Activated T-helper 2 cell treated with anti-CD3 and anti-CD28 coated beads, Interferon-gamma antibody, Interleukin-2, Interleukin-4, amounts not matched to agents 10 μg/mL and 5 μg/mL and 100 μg/mL, durations not matched to agents 14 hours and 24 hours and 36 hours (primary cell): ENCODE data around the gene BCAS3. TPM values are rescaled to one million over a fixed set of nuclear protein-coding genes. Genes with fewer than 3 reads are reported as not detected.

ENCODE experiments used
- DNase-seq: peaks from one replicate; pipeline ENCODE4 v3.0.0; 2021; ENCODE audit warnings: low spot score
- H3K27ac Mint-ChIP-seq: one replicate; pipeline ENCODE4 v1.8.0; 2021; ENCODE audit warnings: mixed read lengths
- H3K27me3 Mint-ChIP-seq: one replicate; pipeline ENCODE4 v1.8.0; 2021; ENCODE audit warnings: low read depth, mixed read lengths
- H3K36me3 Mint-ChIP-seq: one replicate; pipeline ENCODE4 v1.8.0; 2021; ENCODE audit warnings: low read depth, mixed read lengths
- H3K4me1 Mint-ChIP-seq: one replicate; pipeline ENCODE4 v1.8.0; 2021; ENCODE audit warnings: low read depth, mixed read lengths
- H3K4me3 Mint-ChIP-seq: one replicate; pipeline ENCODE4 v1.8.0; 2021; ENCODE audit warnings: low read depth, mild to moderate bottlenecking, moderate library complexity, mixed read lengths
- H3K9me3 Mint-ChIP-seq: one replicate; pipeline ENCODE4 v1.8.0; 2021; ENCODE audit warnings: mixed read lengths
- intact Hi-C: fragments of 100-400 bp; cut with micrococcal nuclease; formaldehyde crosslinking; loops from one replicate; pipeline ENCODE4 v1.15.1; 2023
- total RNA-seq: library from RNA; stranded (reverse); gene quantifications from 2 replicates; pipeline ENCODE4 v1.2.3, GENCODE V29; 2022

Gene BCAS3
- total RNA-seq, 1 donor from 2014 or later = 10.7 TPM

DNA sequence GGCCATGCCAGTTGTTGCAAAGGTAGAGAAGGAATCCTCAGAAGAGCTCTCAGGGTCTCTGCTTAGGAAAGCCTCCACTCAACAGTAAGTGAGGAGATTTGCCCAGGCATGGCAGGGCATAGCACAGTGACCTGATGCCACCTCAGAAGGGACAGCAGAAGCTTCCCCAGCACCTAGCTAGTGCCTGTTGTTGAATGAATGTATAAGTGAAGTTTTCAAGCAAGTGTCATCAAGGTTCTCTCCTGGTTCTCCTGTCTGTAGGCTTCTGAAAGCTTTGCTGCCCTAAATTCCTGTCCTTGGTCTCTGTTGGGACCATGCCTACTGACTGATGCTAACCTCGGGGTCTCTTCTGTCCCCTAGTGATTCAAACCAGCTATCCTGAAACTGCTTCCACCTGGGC, 607.1 kb downstream of the BCAS3 start:
- DNase-seq = no peak
- Mint-ChIP-seq H3K27me3 (no peaks in the 10 kb centered on the region), H3K9me3 (peaks cover 6% of the 10 kb centered on the region), H3K4me3 (no peak overlapping the region), H3K27ac (no peak overlapping the region), H3K4me1 (peaks cover 34% of the 10 kb centered on the region), H3K36me3 (no peaks in the 10 kb centered on the region)
- intact Hi-C loops = loop anchor here (5.0 kb wide), 1 partner anchor 42 kb away; no protein-coding TSS in a partner anchor

DNA sequence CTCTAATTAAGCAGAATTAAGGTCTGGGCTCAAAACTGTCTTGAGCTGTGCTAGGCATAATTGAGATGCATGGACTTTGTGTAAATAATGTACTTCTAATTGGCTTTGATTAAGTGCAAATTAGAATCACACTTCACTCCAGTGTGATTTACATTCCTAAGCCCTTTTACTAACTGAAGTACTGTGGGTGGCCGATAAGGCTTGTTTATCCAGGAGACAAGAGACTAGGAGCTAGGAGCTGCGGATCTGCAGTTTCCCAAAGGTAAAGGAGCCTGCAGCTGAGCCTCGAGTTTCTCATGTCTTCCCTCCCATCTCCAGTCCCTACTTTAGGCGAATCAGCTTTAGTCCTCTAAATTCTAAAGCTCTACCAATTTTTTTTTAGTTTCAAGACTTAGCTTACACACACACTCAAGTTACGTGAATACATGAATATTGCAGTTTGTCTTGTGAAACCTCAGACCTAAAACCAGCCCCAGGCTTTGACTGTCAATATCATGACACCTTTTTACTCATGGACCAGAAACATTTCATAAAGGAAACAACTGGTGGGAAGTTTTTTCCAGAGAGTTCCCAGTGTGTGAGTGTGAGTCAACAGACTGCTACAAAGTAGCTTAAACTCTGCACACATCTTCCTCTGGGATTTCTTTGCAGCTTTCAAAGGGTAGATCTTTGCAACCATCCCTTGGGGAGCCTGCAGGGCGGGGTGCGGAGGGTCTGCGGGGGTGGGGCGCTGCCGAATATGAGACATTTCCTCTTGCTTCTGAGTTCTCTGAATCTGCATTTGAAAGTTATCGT, 608.1 kb downstream of the BCAS3 start:
- Mint-ChIP-seq H3K27me3 (no peaks in the 10 kb centered on the region), H3K27ac (no peak overlapping the region), H3K4me3 (no peak overlapping the region), H3K36me3 (no peaks in the 10 kb centered on the region), H3K4me1 (peaks cover 28% of the 10 kb centered on the region), H3K9me3 (peaks cover 6% of the 10 kb centered on the region)
- no peak for DNase-seq
- intact Hi-C loops = no loop called here

DNA sequence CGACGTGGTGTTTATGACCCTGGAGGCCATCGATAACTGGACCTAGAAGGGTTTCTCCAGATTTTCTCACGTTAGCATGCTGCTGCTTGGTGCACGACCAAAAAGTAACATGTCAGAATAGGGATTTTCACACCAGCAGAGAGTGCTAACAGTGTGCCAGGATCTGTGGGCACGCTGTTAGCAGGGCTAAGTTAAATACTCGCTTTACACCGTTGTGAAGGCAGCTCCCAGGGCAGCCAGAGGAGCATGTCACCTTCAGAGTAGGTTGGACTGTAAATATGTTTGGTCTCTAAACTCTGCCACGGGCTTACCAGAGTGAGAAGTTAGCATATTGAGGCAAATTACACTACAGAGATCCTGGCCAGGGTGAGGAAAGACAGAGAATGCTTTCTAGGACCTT, 608.8 kb downstream of the BCAS3 start:
- peaks cover 6% of the 10 kb centered on the region for H3K9me3 Mint-ChIP-seq
- no peaks in the 10 kb centered on the region for H3K36me3 Mint-ChIP-seq
- intact Hi-C loops = no loop called here
- no peaks in the 10 kb centered on the region for H3K27me3 Mint-ChIP-seq
- peaks cover 25% of the 10 kb centered on the region for H3K4me1 Mint-ChIP-seq
- no peak for DNase-seq
- H3K27ac Mint-ChIP-seq = no peak overlapping the region
- no peak overlapping the region for H3K4me3 Mint-ChIP-seq

DNA sequence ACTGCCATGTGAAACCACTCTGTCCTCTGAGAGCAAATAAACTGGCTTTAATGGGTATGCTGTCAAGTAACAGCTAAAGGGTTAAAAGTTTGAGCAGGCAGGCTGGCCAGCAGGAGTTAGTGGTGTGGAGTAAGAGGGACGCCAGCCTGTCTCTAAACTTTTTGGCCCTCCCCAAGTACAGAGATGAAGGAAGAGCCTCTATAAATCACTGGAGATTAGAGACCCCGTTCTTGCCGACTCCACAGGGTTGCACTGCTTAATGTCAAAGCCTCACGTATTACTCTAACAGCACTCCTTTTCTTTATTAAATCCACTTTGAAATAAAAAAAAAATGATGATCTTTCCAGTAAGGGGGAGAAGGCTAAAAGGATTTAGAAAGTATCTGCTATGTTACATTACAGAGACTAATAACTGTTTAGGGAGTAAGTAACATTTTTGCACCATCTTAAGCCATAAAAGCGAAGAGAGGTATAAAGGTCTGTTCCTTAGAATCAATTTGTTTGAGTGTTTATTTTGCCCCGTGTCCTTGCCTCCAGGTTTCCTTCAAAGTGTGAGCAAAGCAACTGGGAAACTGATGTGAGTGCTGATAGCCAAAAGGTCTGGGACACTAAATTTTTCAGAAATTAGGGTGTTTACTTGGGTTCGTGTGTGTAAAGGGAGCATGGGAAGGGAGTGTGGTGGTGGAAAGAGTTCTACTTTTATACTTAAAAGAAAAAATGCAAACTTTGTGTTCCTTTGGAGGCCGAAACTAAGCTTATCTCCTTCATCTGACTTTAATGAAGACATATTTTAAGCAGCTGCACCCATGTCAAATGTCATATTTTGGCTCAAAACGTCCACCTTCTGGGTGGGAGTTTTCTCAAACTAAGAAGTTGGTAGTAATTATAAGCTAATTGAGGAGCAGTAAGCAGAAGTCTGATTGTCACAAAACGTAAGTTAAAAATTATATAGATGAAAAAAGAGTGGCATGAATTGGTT, 612.0 kb downstream of the BCAS3 start:
- Mint-ChIP-seq H3K36me3 (no peaks in the 10 kb centered on the region), H3K27ac (no peak overlapping the region), H3K9me3 (no peaks in the 10 kb centered on the region), H3K27me3 (no peaks in the 10 kb centered on the region), H3K4me1 (peaks cover 17% of the 10 kb centered on the region), H3K4me3 (no peak overlapping the region)
- no peak for DNase-seq
- intact Hi-C loops = no loop called here

DNA sequence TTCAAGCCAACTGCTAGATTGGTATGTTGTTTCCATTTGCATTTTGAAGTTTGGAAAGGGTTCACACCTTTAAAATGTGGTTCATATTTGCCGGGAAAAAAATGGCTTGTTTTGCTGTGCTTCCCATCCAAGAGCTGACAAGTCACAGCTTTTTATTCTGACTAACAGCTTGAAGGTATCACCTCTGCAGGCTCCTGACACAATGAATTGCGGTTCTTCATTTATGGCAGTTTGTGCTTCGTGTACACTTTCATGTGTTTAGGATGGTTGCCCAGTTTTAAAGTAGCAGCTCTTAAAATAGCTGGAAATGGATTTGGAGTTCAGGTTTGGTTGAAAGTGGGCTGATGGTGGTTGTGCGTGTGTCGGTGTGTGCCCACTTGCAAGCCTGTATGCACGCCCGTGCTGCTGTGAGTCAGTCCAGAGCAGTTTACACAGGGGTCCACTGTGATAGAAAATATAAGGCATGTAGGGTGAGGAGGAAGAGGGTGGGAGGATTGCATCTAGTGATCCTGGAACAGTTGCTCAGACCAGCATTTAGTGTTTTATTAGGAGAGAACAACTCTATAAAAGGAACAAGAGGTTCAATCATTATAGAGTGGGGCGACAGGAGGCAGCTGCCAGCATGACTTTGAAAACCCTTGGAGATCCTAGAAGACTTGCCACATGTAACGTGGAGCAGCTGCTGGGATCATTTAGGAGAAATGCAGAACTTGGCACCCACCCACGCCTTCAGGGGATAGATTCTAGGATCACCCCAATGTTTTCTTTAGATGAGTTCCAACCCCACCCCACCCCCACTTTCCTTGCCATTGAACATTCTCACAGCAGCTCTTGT, 614.0 kb downstream of the BCAS3 start:
- Mint-ChIP-seq H3K9me3 (no peaks in the 10 kb centered on the region), H3K27me3 (peaks cover 2% of the 10 kb centered on the region), H3K4me1 (peaks cover 6% of the 10 kb centered on the region), H3K4me3 (no peak overlapping the region), H3K27ac (no peak overlapping the region), H3K36me3 (no peaks in the 10 kb centered on the region)
- intact Hi-C loops = no loop called here
- DNase-seq = no peak

DNA sequence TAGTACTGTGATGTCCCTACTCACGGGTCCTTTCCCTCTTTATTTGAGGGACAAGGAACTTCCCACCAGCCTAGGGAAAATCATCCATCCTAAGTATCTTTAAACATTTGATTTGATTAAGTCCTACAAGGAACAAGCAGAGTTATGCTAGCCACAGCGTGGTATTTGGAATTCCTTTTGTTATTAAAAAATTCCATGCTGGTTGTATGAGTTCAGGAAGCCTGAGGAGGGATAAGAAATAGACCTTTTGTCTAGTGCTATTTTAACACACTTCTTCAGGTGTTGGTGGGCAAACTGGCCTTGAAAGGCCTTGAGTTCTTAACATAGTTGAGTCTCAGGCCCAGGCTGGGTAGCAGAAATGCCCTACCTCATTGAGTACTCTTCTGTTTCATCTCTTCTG, 616.6 kb downstream of the BCAS3 start:
- Mint-ChIP-seq H3K36me3 (no peaks in the 10 kb centered on the region), H3K27me3 (peaks cover 5% of the 10 kb centered on the region), H3K27ac (no peak overlapping the region), H3K4me3 (no peak overlapping the region), H3K4me1 (peaks cover 6% of the 10 kb centered on the region), H3K9me3 (no peaks in the 10 kb centered on the region)
- DNase-seq = no peak
- intact Hi-C loops = no loop called here

DNA sequence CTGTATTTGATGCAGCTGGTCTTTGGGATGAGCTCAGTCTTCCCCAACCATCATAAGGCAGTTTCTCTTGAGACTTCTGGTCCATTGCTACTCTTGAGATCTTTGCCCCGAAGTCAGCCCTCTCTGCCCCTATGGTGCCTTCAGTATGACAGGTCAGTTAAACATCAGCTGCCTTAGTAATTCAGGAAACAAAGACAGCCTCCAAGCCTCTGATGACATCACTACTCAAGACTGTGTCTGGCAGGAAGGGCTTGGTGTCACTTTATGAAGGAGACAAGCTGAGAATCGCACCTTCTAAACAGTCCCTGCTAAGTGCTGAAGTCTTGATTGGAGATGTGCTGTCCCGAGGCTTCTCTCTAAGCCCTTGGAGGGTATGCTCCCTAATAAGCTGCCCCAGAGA, 617.1 kb downstream of the BCAS3 start:
- H3K27ac Mint-ChIP-seq = no peak overlapping the region

DNA sequence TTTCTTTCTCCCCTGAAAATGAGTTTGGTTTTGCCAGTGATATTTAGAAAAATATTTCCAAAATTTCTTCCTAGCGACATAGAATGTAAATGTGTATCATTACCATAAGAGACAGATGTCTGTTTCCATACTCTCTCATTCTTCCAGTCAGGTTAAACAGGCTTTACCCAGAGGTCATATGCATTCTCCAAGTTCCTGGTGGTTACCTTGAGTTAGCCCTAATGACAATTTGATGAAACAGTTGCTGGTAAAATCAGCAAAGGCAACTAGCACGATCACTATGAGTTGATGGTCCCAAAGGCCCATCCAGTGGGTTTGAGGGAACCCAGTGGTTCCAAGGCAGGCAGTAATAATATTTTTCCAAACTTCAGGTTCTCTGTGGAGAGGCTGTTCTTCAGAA, 618.4 kb downstream of the BCAS3 start:
- Mint-ChIP-seq H3K36me3 (no peaks in the 10 kb centered on the region), H3K9me3 (no peaks in the 10 kb centered on the region), H3K4me1 (peaks cover 3% of the 10 kb centered on the region), H3K27ac (no peak overlapping the region), H3K27me3 (peaks cover 5% of the 10 kb centered on the region), H3K4me3 (no peak overlapping the region)
- no peak for DNase-seq
- intact Hi-C loops = no loop called here

More for the DNA sequence above, 617.1 kb downstream of the BCAS3 start:
- Mint-ChIP-seq H3K27me3 (peaks cover 5% of the 10 kb centered on the region), H3K9me3 (no peaks in the 10 kb centered on the region), H3K4me3 (no peak overlapping the region), H3K36me3 (no peaks in the 10 kb centered on the region), H3K4me1 (peaks cover 4% of the 10 kb centered on the region)
- no peak for DNase-seq
- intact Hi-C loops = no loop called here

DNA sequence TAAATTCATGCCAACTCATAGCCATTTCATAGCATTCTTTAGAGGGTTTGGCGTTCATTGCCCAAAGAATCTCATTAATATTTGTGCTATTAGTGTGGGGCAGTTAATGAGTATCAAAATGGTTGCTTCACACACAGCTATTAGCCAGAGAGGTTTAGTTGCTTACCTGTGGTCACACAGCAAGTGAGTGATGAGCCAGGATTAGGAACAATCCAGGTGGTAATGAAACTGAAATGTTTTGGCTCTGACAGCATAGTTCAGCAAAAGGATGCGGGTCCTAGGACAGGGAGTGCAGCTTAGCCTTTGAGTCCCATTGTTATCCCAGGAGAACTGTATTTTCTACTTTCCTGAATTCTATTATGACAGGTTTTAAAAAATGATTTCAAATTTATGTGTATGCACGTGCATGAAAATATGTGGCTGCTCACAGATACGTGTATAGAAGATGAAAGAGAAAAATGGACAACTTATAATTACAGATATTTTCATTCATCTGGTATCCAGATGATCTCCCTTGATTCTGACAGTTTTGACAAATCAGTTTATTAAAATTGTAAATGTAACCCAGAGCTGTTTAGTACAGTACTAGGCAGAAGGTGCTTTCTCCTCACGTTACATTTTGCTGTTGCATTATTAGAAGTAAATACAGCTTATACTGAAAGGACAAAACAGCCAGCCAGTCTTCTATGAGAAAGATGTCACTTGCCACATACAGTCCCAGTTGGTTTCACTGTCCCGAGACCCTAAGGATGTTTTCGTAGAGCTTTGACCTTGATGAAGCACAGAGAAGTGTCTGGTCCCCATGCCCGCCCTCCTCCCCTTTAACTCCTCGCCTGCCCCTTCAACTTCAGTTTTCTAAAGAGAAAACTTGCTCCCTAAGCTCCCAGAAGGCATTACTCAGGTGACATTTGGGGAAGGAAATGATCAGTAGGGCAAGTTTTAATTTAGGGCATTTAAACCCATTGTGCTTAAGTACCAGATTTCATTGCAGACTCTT, 622.2 kb downstream of the BCAS3 start:
- no peaks in the 10 kb centered on the region for H3K36me3 Mint-ChIP-seq
- no peak overlapping the region for H3K4me3 Mint-ChIP-seq
- H3K27ac Mint-ChIP-seq = no peak overlapping the region
- H3K9me3 Mint-ChIP-seq = no peaks in the 10 kb centered on the region
- H3K27me3 Mint-ChIP-seq = peaks cover 5% of the 10 kb centered on the region
- H3K4me1 Mint-ChIP-seq = peaks cover under 1% of the 10 kb centered on the region
- intact Hi-C loops = no loop called here
- DNase-seq = no peak

DNA sequence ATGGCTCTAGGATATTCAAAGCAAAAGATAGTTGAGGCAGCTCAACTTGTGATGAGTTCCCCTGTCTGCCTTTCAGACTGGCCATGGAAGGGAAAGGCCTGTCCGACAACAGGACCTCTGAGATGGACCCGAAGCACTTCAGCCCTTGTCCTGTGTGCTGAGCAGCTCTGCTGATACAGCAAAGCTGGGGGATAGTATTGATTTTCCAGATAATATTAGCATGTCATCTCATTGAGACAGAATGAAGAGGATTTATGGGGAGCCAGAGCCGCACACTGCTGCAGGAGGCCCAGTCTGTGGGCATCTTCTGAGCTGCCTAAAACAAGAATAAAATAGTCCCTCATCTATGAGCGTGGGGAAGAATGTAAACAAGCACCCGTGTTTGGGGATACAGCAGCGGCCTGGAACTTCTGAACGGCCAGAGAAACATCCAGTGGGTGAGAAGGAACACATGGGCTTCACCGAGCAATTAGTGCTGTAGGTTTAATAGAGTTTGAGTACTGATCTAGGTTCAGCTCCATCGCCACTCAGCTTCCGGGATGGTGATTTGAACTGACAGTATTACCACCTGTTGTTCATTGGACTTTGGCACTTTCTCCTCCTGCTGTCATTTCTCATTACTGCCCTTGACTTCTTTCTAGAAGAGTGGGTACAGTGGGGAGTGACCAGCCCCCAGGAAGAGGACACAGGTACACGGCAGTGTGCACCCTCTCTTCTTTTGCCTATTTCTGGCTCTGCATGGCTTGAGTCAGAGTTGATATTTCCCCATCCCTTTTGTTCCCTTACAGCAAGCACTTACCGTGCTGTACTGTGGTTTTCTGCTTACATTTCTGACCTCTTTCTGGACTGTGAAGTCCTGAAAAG, 625.5 kb downstream of the BCAS3 start:
- H3K9me3 Mint-ChIP-seq = no peaks in the 10 kb centered on the region
- no peaks in the 10 kb centered on the region for H3K27me3 Mint-ChIP-seq
- H3K36me3 Mint-ChIP-seq = no peaks in the 10 kb centered on the region
- H3K4me1 Mint-ChIP-seq = no peaks in the 10 kb centered on the region
- no peak overlapping the region for H3K27ac Mint-ChIP-seq
- H3K4me3 Mint-ChIP-seq = no peak overlapping the region
- intact Hi-C loops = no loop called here
- no peak for DNase-seq

DNA sequence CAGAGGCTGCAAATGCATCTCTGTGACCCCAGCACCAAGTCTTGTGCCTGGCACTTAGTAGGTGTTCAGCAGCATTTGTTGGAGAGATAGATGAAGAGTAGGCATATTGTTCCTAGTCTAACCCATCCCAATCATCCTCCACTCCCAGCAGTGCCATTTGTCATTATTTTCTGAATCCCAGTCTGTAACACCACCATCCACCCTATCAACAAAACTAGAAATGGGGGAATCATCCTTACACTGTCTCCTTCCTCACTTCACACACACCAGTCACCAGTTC, 626.1 kb downstream of the BCAS3 start:
- no peaks in the 10 kb centered on the region for H3K36me3 Mint-ChIP-seq
- no peaks in the 10 kb centered on the region for H3K9me3 Mint-ChIP-seq
- H3K4me3 Mint-ChIP-seq = no peak overlapping the region
- H3K27me3 Mint-ChIP-seq = no peaks in the 10 kb centered on the region
- no peak for DNase-seq
- no peak overlapping the region for H3K27ac Mint-ChIP-seq
- H3K4me1 Mint-ChIP-seq = no peaks in the 10 kb centered on the region
- intact Hi-C loops = no loop called here
